ENCODE results near the gene DPF3. TPM values are rescaled to one million over a fixed set of nuclear protein-coding genes. Genes with fewer than 3 reads are reported as not detected.

The DPF3 gene
- total RNA-seq, 1 experiment from 2014 or later: 1.9 TPM

DNA sequence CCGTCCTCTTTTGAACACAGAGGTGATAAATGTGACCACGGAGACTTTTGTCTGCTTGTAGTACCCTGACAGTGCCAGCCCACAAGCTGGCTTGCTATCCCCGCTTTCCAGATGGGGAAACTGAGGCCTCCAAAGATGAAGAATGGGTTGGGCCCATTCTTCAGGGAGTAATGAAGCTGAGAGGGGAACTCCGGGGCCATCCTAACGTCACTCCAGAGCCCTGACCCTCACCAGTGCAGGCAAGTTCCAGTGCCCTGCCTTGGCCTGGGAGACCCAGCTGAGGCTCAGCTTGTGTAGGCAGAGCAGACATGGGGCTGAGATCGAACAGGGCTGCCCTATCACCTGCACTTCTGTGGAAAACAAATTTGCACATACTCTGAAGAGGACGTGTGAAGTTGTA, 277.1 kb downstream of the DPF3 start:
- Mint-ChIP-seq H3K4me3 (ENCODE audit: unreplicated experiment) (no peak overlapping the region), H3K9me3 (ENCODE audit: unreplicated experiment) (peaks cover 5% of the 10 kb centered on the region), H3K36me3 (ENCODE audit: insufficient read depth, unreplicated experiment) (no peaks in the 10 kb centered on the region), H3K27me3 (ENCODE audit: insufficient read depth, unreplicated experiment) (no peaks in the 10 kb centered on the region), H3K27ac (ENCODE audit: low read depth, unreplicated experiment) (no peak overlapping the region), H3K4me1 (ENCODE audit: insufficient read depth, unreplicated experiment) (peaks cover 7% of the 10 kb centered on the region)
- CTCF ChIA-PET: no interaction called here
- TF ChIP-seq, protein P1, sequence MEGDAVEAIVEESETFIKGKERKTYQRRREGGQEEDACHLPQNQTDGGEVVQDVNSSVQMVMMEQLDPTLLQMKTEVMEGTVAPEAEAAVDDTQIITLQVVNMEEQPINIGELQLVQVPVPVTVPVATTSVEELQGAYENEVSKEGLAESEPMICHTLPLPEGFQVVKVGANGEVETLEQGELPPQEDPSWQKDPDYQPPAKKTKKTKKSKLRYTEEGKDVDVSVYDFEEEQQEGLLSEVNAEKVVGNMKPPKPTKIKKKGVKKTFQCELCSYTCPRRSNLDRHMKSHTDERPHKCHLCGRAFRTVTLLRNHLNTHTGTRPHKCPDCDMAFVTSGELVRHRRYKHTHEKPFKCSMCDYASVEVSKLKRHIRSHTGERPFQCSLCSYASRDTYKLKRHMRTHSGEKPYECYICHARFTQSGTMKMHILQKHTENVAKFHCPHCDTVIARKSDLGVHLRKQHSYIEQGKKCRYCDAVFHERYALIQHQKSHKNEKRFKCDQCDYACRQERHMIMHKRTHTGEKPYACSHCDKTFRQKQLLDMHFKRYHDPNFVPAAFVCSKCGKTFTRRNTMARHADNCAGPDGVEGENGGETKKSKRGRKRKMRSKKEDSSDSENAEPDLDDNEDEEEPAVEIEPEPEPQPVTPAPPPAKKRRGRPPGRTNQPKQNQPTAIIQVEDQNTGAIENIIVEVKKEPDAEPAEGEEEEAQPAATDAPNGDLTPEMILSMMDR (IDR thresholded peaks at IDR 0.05; ENCODE audit: unreplicated experiment): no peak
- intact Hi-C loops (cut with micrococcal nuclease): no loop called here
- POLR2A ChIA-PET: no interaction called here
- no peak for DNase-seq (ENCODE audit: unreplicated experiment)
- no TSS peak for BruUV-seq (replicated peaks)

- H3K36me3 Mint-ChIP-seq (ENCODE audit: insufficient read depth, unreplicated experiment): no peaks in the 10 kb centered on the region
- intact Hi-C loops (cut with micrococcal nuclease): no loop called here
- ChIA-PET CTCF (no interaction called here), POLR2A (no interaction called here)
- H3K4me3 Mint-ChIP-seq (ENCODE audit: unreplicated experiment): no peak overlapping the region
- H3K27ac Mint-ChIP-seq (ENCODE audit: low read depth, unreplicated experiment): peak overlapping the region; percentile 61
- no peaks in the 10 kb centered on the region for H3K9me3 Mint-ChIP-seq (ENCODE audit: unreplicated experiment)
- no TSS peak for BruUV-seq (replicated peaks)
- peaks cover 7% of the 10 kb centered on the region for H3K4me1 Mint-ChIP-seq (ENCODE audit: insufficient read depth, unreplicated experiment)
- H3K27me3 Mint-ChIP-seq (ENCODE audit: insufficient read depth, unreplicated experiment): no peaks in the 10 kb centered on the region
- TF ChIP-seq, protein P1 (IDR thresholded peaks at IDR 0.05; ENCODE audit: unreplicated experiment): no peak
- no peak for DNase-seq (ENCODE audit: unreplicated experiment)
Observed at GRCh38 chr14:72616294-72616693, 277.6 kb downstream of the DPF3 start.

DNA sequence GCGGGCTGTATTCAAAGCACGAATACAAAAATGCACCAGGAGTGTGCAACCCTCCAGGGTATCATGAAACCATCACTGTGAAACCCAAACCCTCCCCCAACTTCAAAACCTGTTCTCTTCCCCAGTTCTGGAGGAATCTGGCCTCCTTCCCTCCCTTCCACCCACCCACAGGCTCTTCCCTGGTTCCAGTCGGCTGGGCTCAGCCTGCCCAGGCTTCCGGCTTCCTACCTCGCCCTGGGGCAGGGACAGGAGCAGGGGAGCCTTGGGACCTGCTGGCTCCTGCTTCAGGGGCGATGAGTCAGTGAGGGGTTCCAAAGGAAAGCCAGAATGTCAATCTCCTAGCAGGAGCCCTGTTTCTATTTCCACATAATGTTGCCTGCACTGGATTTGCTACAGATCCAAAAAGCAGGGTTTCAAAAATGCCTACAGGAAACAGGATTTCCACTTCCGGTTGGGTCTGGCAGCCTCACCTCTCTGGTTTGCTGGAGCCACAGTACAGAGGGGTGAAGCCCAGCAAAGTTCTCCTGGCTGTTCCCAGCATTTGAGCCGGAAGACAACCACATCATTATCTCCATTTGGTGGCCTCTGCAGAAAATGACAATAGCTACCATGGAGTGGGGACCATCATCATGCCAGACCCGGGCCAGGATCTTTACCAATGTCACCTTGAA, 278.3 kb downstream of the DPF3 start:
- Mint-ChIP-seq H3K4me3 (ENCODE audit: unreplicated experiment) (no peak overlapping the region), H3K9me3 (ENCODE audit: unreplicated experiment) (no peaks in the 10 kb centered on the region), H3K36me3 (ENCODE audit: insufficient read depth, unreplicated experiment) (no peaks in the 10 kb centered on the region), H3K27me3 (ENCODE audit: insufficient read depth, unreplicated experiment) (no peaks in the 10 kb centered on the region), H3K4me1 (ENCODE audit: insufficient read depth, unreplicated experiment) (peaks cover 7% of the 10 kb centered on the region), H3K27ac (ENCODE audit: low read depth, unreplicated experiment) (peak overlapping the region; percentile 61)
- TF ChIP-seq, protein P1 (IDR thresholded peaks at IDR 0.05; ENCODE audit: unreplicated experiment): no peak
- POLR2A ChIA-PET: no interaction called here
- intact Hi-C loops (cut with micrococcal nuclease): no loop called here
- no TSS peak for BruUV-seq (replicated peaks)
- CTCF ChIA-PET: no interaction called here
- peak; percentile 90 for DNase-seq (ENCODE audit: unreplicated experiment)

DNA sequence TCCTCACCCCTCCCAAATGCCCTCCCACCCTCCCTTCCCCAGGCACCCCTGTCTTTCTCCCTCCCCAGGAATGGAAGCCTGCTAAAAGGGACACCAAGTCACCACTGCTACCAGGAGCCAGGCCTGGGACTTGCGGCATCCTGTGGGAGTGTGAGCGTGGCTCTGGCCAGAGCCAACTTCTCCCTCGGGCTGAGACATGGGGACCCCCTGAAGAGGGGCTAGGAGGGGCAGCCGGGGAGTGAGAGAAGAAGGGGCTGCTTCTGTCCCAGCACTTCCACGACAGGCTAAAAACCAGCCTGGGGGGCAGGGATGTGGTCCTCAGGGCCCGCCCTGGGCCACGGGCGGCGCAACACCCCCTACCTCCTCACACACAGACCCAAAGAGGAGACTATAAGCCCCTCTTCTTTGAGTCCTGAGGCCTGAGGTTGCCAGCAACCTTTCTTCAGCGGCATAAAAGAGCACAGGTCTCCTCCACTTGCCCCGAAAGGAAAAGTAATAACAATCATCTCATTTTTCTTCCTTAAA, 278.9 kb downstream of the DPF3 start:
- Mint-ChIP-seq H3K4me1 (ENCODE audit: insufficient read depth, unreplicated experiment) (peaks cover 7% of the 10 kb centered on the region), H3K27ac (ENCODE audit: low read depth, unreplicated experiment) (no peak overlapping the region), H3K9me3 (ENCODE audit: unreplicated experiment) (no peaks in the 10 kb centered on the region), H3K4me3 (ENCODE audit: unreplicated experiment) (no peak overlapping the region), H3K27me3 (ENCODE audit: insufficient read depth, unreplicated experiment) (no peaks in the 10 kb centered on the region), H3K36me3 (ENCODE audit: insufficient read depth, unreplicated experiment) (no peaks in the 10 kb centered on the region)
- no TSS peak for BruUV-seq (replicated peaks)
- DNase-seq (ENCODE audit: unreplicated experiment): no peak
- TF ChIP-seq, protein P1 (IDR thresholded peaks at IDR 0.05; ENCODE audit: unreplicated experiment): no peak
- CTCF ChIA-PET: no interaction called here
- POLR2A ChIA-PET: no interaction called here
- intact Hi-C loops (cut with micrococcal nuclease): no loop called here
